C4-2B (cell line): Measurements from ENCODE around the gene FAS.
"Not testable (repeated sequence)": the region's sequence is repeated elsewhere in the genome, so short reads cannot be mapped to it uniquely, and the experiment has no call there.

Experiments
- H3K27ac ChIP-seq: fragments of 450-650 bp; 2 replicates; pipeline ENCODE4 v1.5.1; 2017
- CTCF ChIP-seq: fragments of 450-650 bp; conservative IDR thresholded peaks from 2 replicates; pipeline ENCODE4 v1.5.1; 2017; ENCODE audit warnings: mild to moderate bottlenecking
- ZFX ChIP-seq: fragments of 450-650 bp; IDR thresholded peaks from 2 replicates; pipeline ENCODE4 v1.6.1; 2017

FAS gene

GRCh38 chr10:89002226-89002978 is 11.8 kb downstream of the FAS start:
- TF ChIP-seq ZFX, result no peak
- TF ChIP-seq CTCF, result no peak
- no peak overlapping the region for H3K27ac ChIP-seq

- no peak for TF ChIP-seq CTCF
- TF ChIP-seq ZFX, result no peak
These were observed 12.7 kb downstream of the FAS start for GRCh38 chr10:89003344-89003743.

GRCh38 chr10:89007129-89007893 is 16.7 kb downstream of the FAS start:
- no peak overlapping the region for H3K27ac ChIP-seq
- no peak for TF ChIP-seq CTCF

More at GRCh38 chr10:89003344-89003743, 12.7 kb downstream of the FAS start:
- H3K27ac ChIP-seq, result no peak overlapping the region

GRCh38 chr10:89018700-89019346 is 28.2 kb downstream of the FAS start:
- not testable (repeated sequence) for H3K27ac ChIP-seq

- no peak overlapping the region for H3K27ac ChIP-seq
- TF ChIP-seq ZFX, result no peak
- no peak for TF ChIP-seq CTCF
These were observed 29.1 kb downstream of the FAS start for GRCh38 chr10:89019569-89020327.

- H3K27ac ChIP-seq, result not testable (repeated sequence)
These were observed 30.9 kb downstream of the FAS start for GRCh38 chr10:89021526-89021925.

GRCh38 chr10:89022734-89023133 is 32.1 kb downstream of the FAS start:
- H3K27ac ChIP-seq, result no peak overlapping the region
- no peak for TF ChIP-seq ZFX
- no peak for TF ChIP-seq CTCF

- H3K27ac ChIP-seq, result no peak overlapping the region
- TF ChIP-seq CTCF (no peak), ZFX (no peak)
These were observed 34.9 kb downstream of the FAS start for GRCh38 chr10:89025453-89025852.
